Stomach (tissue), 4 donors: ENCODE results near the gene PTPRT.

Experiments used
- POLR2A ChIP-seq, 4 donors: fragments of 450-650 bp; IDR thresholded peaks; one replicate each; pipeline ENCODE4 v1.6.1; 2016; ENCODE audit warnings: antibody characterized with exemption in 4 of 4, control low read depth in 2 of 4, mild to moderate bottlenecking in 1 of 4, moderate library complexity in 1 of 4
- POLR2AphosphoS5 ChIP-seq, 3 donors: sonication (generic); formaldehyde crosslinking; IDR thresholded peaks; one replicate each; pipeline ENCODE4 v1.6.1; 2016; ENCODE audit warnings: antibody characterized with exemption in 3 of 3

DNA sequence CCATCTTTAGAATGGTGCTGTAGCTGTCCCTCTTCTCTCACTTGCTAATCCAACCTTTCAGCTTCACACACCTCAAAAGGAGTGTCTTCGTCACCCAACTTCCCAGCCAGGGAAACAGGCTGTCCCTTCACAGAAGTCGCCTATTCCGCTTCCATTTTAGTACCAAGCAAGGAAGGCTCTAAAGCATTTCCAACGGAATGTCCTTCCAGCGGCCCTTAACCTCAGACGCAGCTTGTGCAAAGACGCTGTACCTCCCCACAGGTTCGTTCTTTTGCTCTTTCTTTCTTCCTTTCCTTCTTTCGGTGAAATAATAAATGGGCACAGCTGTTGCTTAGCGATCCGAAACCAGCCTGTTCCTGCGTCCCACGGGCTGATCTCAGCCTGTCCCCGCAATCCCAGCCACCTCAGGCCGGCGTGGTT, 1.5 kb downstream of the PTPRT start:
- TF ChIP-seq POLR2AphosphoS5 (IDR thresholded peaks at IDR 0.05) (no peak), POLR2A (IDR thresholded peaks at IDR 0.05) (no peak)
